NB4 (cell line): ENCODE measurements around the gene AIRE.

Source experiments
- DNase-seq: peaks from one replicate; pipeline ENCODE4 v3.0.0; 2010; ENCODE audit warnings: low read depth
- H3K4me3 ChIP-seq: one replicate; pipeline ENCODE4 v1.5.1; 2011; ENCODE audit warnings: mild to moderate bottlenecking, low read depth, low read length, moderate library complexity
- CTCF ChIP-seq: IDR thresholded peaks from one replicate; pipeline ENCODE4 v1.5.1; 2012; ENCODE audit warnings: low read depth, low read length
- MAX ChIP-seq: IDR thresholded peaks from 2 replicates; pipeline ENCODE4 v1.6.1; 2011; ENCODE audit warnings: low read depth, low read length
- MYC ChIP-seq: IDR thresholded peaks from 2 replicates; pipeline ENCODE4 v1.6.1; 2011; ENCODE audit warnings: low read depth, low read length
- POLR2A ChIP-seq: IDR thresholded peaks from 2 replicates; pipeline ENCODE4 v1.6.1; 2011; ENCODE audit warnings: mild to moderate bottlenecking; ENCODE audit not compliant: insufficient read length; ENCODE audit errors: extremely low read depth

The AIRE gene

GRCh38 chr21:44344541-44345183 is 59.0 kb downstream of the AIRE start:
- no peak for DNase-seq
- H3K4me3 ChIP-seq, result no peak overlapping the region
- no peak for TF ChIP-seq POLR2A
- no peak for TF ChIP-seq CTCF
- TF ChIP-seq MAX, result no peak
- no peak for TF ChIP-seq MYC

- no peak overlapping the region for H3K4me3 ChIP-seq
- DNase-seq, result no peak
- TF ChIP-seq CTCF, result no peak
- TF ChIP-seq POLR2A, result no peak
- TF ChIP-seq MAX, result no peak
- TF ChIP-seq MYC, result no peak
These were observed 59.8 kb downstream of the AIRE start for GRCh38 chr21:44345495-44345894.

- DNase-seq, result peak; percentile 6
- TF ChIP-seq CTCF (no peak), MYC (no peak), MAX (no peak), POLR2A (no peak)
- H3K4me3 ChIP-seq, result no peak overlapping the region
These were observed 62.3 kb downstream of the AIRE start for GRCh38 chr21:44347911-44348451.
